Trophoblast cell (in vitro differentiated cells and primary cell): ENCODE data around the gene B3GALT5.
"Not testable (repeated sequence)": the region's sequence is repeated elsewhere in the genome, so short reads cannot be mapped to it uniquely, and the experiment has no call there.

Source experiments
- DNase-seq, 2 donors: peaks; one replicate each; pipeline ENCODE4 v3.0.0-alpha.2; 2016
- H2AFZ ChIP-seq: 2 replicates; pipeline ENCODE4 v1.6.1; 2013; ENCODE audit warnings: low read length, moderate library complexity, mild to moderate bottlenecking; ENCODE audit not compliant: insufficient read depth, poor library complexity
- H2AK5ac ChIP-seq: 2 replicates; pipeline ENCODE4 v1.6.1; 2013; ENCODE audit warnings: mild to moderate bottlenecking, low read length
- H2BK120ac ChIP-seq: 2 replicates; pipeline ENCODE4 v1.6.1; 2013; ENCODE audit warnings: low read length, mild to moderate bottlenecking, moderate library complexity; ENCODE audit not compliant: insufficient read depth, poor library complexity
- H2BK12ac ChIP-seq: 2 replicates; pipeline ENCODE4 v1.6.1; 2013; ENCODE audit warnings: mild to moderate bottlenecking, low read length, moderate library complexity
- H2BK5ac ChIP-seq: 2 replicates; pipeline ENCODE4 v1.6.1; 2013; ENCODE audit warnings: low read length, low read depth, moderate library complexity, mild to moderate bottlenecking; ENCODE audit not compliant: poor library complexity
- H3K14ac ChIP-seq: 2 replicates; pipeline ENCODE4 v1.6.1; 2013; ENCODE audit warnings: mild to moderate bottlenecking, low read length
- H3K18ac ChIP-seq: 2 replicates; pipeline ENCODE4 v1.6.1; 2013; ENCODE audit warnings: mild to moderate bottlenecking, low read length
- H3K23ac ChIP-seq: 2 replicates; pipeline ENCODE4 v1.6.1; 2013; ENCODE audit warnings: low read length
- H3K27ac ChIP-seq: 2 replicates; pipeline ENCODE4 v1.5.1; 2013; ENCODE audit warnings: low read depth, mild to moderate bottlenecking, inconsistent platforms, low read length, moderate library complexity
- H3K27me3 ChIP-seq: 2 replicates; pipeline ENCODE4 v1.6.1; 2013; ENCODE audit warnings: inconsistent platforms, mild to moderate bottlenecking, low read length, moderate library complexity; ENCODE audit not compliant: insufficient read depth
- H3K36me3 ChIP-seq, 2 experiments: 1 replicate in 1 of 2; 2 replicates in 1 of 2; pipeline ENCODE4 v1.6.1; 2013; ENCODE audit warnings: low read length in 2 of 2, mild to moderate bottlenecking in 2 of 2, moderate library complexity in 1 of 2; ENCODE audit not compliant: insufficient read depth in 2 of 2, control insufficient read depth in 1 of 2
- H3K4ac ChIP-seq: 2 replicates; pipeline ENCODE4 v1.6.1; 2013; ENCODE audit warnings: low read depth, mild to moderate bottlenecking, low read length, moderate library complexity
- H3K4me1 ChIP-seq, 2 experiments: 1 replicate in 1 of 2; 2 replicates in 1 of 2; pipeline ENCODE4 v1.6.1; 2013; ENCODE audit warnings: low read length in 2 of 2, mild to moderate bottlenecking in 2 of 2, moderate library complexity in 1 of 2; ENCODE audit not compliant: insufficient read depth in 2 of 2, control insufficient read depth in 1 of 2
- H3K4me2 ChIP-seq: 2 replicates; pipeline ENCODE4 v1.6.1; 2013; ENCODE audit warnings: inconsistent platforms, mild to moderate bottlenecking, low read length, moderate library complexity
- H3K4me3 ChIP-seq: 2 replicates; pipeline ENCODE4 v1.5.1; 2013; ENCODE audit warnings: mild to moderate bottlenecking, low read depth, low read length, inconsistent platforms
- H3K79me1 ChIP-seq: one replicate; pipeline ENCODE4 v1.6.1; 2013; ENCODE audit warnings: low read length
- H3K79me2 ChIP-seq: 2 replicates; pipeline ENCODE4 v1.6.1; 2013; ENCODE audit warnings: low read length, mild to moderate bottlenecking; ENCODE audit not compliant: control insufficient read depth, insufficient read depth, poor library complexity
- H3K9ac ChIP-seq: 2 replicates; pipeline ENCODE4 v1.6.1; 2013; ENCODE audit warnings: mild to moderate bottlenecking, low read length
- H3K9me3 ChIP-seq: 2 replicates; pipeline ENCODE4 v1.6.1; 2013; ENCODE audit warnings: low read depth, mild to moderate bottlenecking, control low read depth, inconsistent platforms, low read length; ENCODE audit not compliant: insufficient read depth
- H4K12ac ChIP-seq: 2 replicates; pipeline ENCODE4 v1.6.1; 2013; ENCODE audit warnings: low read depth, mild to moderate bottlenecking, low read length, moderate library complexity
- H4K8ac ChIP-seq: 2 replicates; pipeline ENCODE4 v1.6.1; 2013; ENCODE audit warnings: low read depth, mild to moderate bottlenecking, low read length, moderate library complexity
- H4K91ac ChIP-seq: one replicate; pipeline ENCODE4 v1.6.1; 2013; ENCODE audit warnings: low read depth, mild to moderate bottlenecking, low read length, moderate library complexity
- WGBS: extraction: QIAGEN DNeasy Blood & Tissue Kit; methylation state at CpG from one replicate; pipeline ENCODE4 v1.1.7; 2013; ENCODE audit warnings: missing lambda C conversion rate; ENCODE audit not compliant: insufficient read length, insufficient coverage; ENCODE audit errors: extremely low coverage; 5-methylcytosine and 5-hydroxymethylcytosine counted together

Gene B3GALT5

DNA sequence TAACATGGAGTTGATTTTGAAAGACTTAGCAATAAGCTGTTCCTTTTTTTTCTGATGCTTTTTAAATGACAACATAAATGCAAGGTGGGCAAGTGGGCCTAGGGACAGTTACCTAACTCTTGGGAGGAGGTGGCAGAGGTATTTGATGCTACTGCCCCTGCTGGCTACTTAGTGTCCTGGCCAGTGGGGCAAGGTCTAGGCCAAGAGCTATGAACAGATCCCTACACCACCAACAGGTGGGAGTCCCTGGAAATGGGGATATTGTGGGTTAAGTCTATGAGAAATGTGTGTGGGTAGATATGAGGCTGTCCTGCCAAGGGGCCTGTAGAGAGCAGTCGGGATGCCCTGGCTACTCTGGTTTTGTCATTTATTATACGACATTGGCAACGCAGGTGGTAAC, 31.3 kb upstream of the B3GALT5 start:
- no peak overlapping the region for H3K4me3 ChIP-seq
- WGBS: no CpG with 5 or more reads among the region's 3 CpGs
- H3K27ac ChIP-seq: no peak overlapping the region
- H4K8ac ChIP-seq: no peak overlapping the region
- no peak overlapping the region for H2BK5ac ChIP-seq
- peaks cover 10 to 12% of the 10 kb centered on the region in 2 experiments for H3K4me1 ChIP-seq
- no peak overlapping the region for H3K4me2 ChIP-seq
- H3K9me3 ChIP-seq: no peaks in the 10 kb centered on the region
- DNase-seq: no peak
- no peak overlapping the region for H2AFZ ChIP-seq
- no peak overlapping the region for H3K9ac ChIP-seq
- no peaks in the 10 kb centered on the region for H3K79me1 ChIP-seq
- H3K18ac ChIP-seq: no peak overlapping the region
- no peaks in the 10 kb centered on the region for H3K79me2 ChIP-seq
- H3K36me3 ChIP-seq: no peaks in the 10 kb centered on the region
- no peak overlapping the region for H3K14ac ChIP-seq
- no peak overlapping the region for H2AK5ac ChIP-seq
- H2BK12ac ChIP-seq: no peak overlapping the region
- H3K27me3 ChIP-seq: no peaks in the 10 kb centered on the region
- no peak overlapping the region for H3K4ac ChIP-seq
- no peak overlapping the region for H2BK120ac ChIP-seq
- no peak overlapping the region for H3K23ac ChIP-seq
- no peak overlapping the region for H4K12ac ChIP-seq
- no peak overlapping the region for H4K91ac ChIP-seq

DNA sequence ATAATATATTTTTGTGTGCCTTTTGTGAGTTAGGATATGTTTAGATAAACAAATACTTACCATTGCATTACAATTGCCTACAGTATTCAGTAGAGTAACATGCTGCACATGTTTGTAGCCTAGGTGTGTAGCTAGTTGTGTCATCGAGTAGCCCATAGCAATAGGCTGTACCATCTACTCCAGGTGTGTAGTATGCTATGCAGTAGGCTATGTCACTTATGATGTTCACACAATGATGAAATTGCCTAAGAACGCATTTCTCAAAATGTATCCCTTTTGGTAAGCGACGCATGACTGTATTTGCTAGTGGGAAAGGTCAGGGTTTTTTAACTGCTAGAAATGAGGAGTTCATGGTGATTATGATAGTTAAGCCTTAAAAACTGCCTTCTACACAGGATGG, 30.0 kb upstream of the B3GALT5 start:
- DNase-seq: peak; percentile 61 to 84
- Histone ChIP-seq H2BK12ac (no peak overlapping the region), H2BK120ac (no peak overlapping the region), H2BK5ac (no peak overlapping the region), H3K27me3 (no peaks in the 10 kb centered on the region), H3K4me2 (no peak overlapping the region), H3K4me3 (no peak overlapping the region), H3K4ac (no peak overlapping the region), H2AFZ (no peak overlapping the region), H3K23ac (no peak overlapping the region), H3K79me2 (no peaks in the 10 kb centered on the region), H3K9me3 (no peaks in the 10 kb centered on the region), H3K36me3 (no peaks in the 10 kb centered on the region), H4K91ac (no peak overlapping the region), H3K27ac (no peak overlapping the region), H3K79me1 (no peaks in the 10 kb centered on the region), H4K8ac (no peak overlapping the region), H3K4me1 (peaks cover 7 to 9% of the 10 kb centered on the region in 2 experiments), H3K18ac (no peak overlapping the region), H3K9ac (no peak overlapping the region), H4K12ac (no peak overlapping the region), H2AK5ac (no peak overlapping the region), H3K14ac (no peak overlapping the region)
- WGBS: no CpG with 5 or more reads among the region's 4 CpGs

DNA sequence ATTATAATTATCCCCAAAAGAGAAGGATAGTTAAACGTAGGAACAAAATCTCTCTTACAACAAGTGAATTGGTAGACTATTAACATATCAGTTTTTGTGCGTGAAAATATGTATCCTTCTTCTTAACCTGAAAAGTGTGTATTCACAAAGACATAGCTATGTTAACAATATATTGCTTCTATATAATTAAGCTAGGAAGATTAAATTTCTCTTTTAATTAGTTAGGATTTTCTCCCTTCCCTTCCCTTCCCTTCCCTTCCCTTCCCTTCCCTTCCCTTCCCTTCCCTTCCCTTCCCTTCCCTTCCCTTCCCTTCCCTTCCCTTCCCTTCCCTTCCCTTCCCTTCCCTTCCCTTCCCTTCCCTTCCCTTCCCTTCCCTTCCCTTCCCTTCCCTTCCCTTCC, 29.2 kb upstream of the B3GALT5 start:
- H2AK5ac ChIP-seq, H2BK12ac ChIP-seq, DNase-seq, H3K79me2 ChIP-seq, H3K9ac ChIP-seq, H2BK5ac ChIP-seq, H3K23ac ChIP-seq, H2BK120ac ChIP-seq, H3K18ac ChIP-seq, H2AFZ ChIP-seq, H4K12ac ChIP-seq, H4K8ac ChIP-seq, H3K9me3 ChIP-seq, H3K4ac ChIP-seq, H3K4me1 ChIP-seq, H3K36me3 ChIP-seq, H3K4me2 ChIP-seq, H3K14ac ChIP-seq, H3K79me1 ChIP-seq, H3K27ac ChIP-seq, H3K27me3 ChIP-seq, H3K4me3 ChIP-seq, H4K91ac ChIP-seq: not testable (repeated sequence)
- no CpG with 5 or more reads among the region's 2 CpGs for WGBS

DNA sequence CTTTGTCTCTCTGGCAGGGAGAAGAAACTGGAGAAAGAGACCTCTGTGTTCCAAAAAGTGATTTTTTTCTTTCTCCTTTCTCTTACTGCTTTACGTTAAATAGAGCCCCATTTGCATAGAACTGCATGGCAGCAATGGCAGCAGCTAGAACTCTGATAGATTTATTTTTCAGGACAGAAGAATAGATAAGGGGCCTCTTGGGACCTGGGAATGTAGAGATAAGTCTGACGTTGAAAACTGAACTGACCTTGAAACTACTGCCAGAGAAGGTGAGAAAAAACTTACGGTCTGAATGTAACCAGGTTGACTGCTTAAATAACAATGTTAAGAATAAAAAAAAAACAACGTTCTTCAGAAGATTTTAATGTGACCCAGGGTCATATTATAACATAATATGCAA, 25.4 kb upstream of the B3GALT5 start:
- no peaks in the 10 kb centered on the region for H3K27me3 ChIP-seq
- H3K4me1 ChIP-seq: no peaks in the 10 kb centered on the region
- no peak overlapping the region for H3K14ac ChIP-seq
- no peak overlapping the region for H4K12ac ChIP-seq
- no peak overlapping the region for H2AFZ ChIP-seq
- no CpG with 5 or more reads among the region's 4 CpGs for WGBS
- no peak overlapping the region for H2BK5ac ChIP-seq
- no peak overlapping the region for H2AK5ac ChIP-seq
- no peaks in the 10 kb centered on the region for H3K36me3 ChIP-seq
- no peak overlapping the region for H3K23ac ChIP-seq
- no peak overlapping the region for H3K18ac ChIP-seq
- no peak overlapping the region for H3K9ac ChIP-seq
- no peak overlapping the region for H3K4me3 ChIP-seq
- H2BK120ac ChIP-seq: no peak overlapping the region
- H3K4ac ChIP-seq: no peak overlapping the region
- H3K79me1 ChIP-seq: no peaks in the 10 kb centered on the region
- no peak overlapping the region for H4K8ac ChIP-seq
- no peak overlapping the region for H3K27ac ChIP-seq
- H2BK12ac ChIP-seq: no peak overlapping the region
- no peak overlapping the region for H4K91ac ChIP-seq
- no peak for DNase-seq
- H3K79me2 ChIP-seq: no peaks in the 10 kb centered on the region
- H3K4me2 ChIP-seq: no peak overlapping the region
- H3K9me3 ChIP-seq: no peaks in the 10 kb centered on the region
